Stimulated activated CD4-positive, alpha-beta T cell treated with anti-CD3 and anti-CD28 coated beads, Interleukin-4, amount 100 ng/mL, for 48 hours (primary cell): ENCODE data around the gene EHD3.

Experiments
- DNase-seq, 2 donors: peaks; one replicate each; pipeline ENCODE4 v3.0.0-alpha.2; 2020; ENCODE audit warnings: low read depth in 2 of 2

EHD3 gene

GRCh38 chr2:31212659-31213600 lies 21.0 kb upstream of the EHD3 start:
- no peak for DNase-seq

- no peak for DNase-seq
Measured at GRCh38 chr2:31213601-31214443, 20.1 kb upstream of the EHD3 start.

- no peak for DNase-seq
Measured at GRCh38 chr2:31214444-31214915, 19.5 kb upstream of the EHD3 start.

GRCh38 chr2:31216734-31217133 lies 17.2 kb upstream of the EHD3 start:
- DNase-seq: no peak

DNA sequence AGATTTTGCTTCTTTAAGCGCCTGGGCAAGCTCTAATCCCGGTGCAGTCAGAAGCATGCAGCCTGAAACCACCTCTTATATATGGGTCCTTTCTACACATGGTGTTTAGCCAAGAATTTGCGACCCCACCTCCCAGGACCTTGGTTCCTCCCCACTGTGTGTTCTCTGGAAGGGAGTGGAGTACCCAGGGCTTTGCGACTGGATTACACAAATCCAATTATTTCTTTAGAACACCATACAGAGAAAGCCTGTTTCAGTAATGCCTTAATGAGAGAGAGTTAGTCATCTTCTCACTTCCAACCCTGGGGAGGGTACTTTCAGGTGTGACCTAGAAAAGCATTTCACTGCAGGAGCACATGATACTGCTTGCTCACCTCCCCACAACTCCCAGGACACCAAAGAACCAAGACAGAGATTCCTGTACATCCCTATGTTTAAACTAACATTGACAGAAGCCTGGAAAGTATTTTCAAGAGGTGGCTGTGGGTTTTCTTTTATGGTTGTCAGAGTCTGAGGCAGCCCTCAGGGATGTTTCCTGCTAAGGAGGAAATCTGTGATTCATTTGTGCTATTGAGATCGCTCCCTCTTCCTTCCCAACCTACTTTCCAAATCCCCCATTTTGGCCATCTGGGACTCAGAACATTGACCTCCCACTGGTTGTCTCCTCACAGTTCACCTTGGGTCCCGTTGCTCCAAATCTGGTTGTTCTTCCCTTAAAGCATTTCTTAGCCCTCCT lies 16.3 kb upstream of the EHD3 start, which contains the start of gene CAPN14:
Gene CAPN14 (minus strand): TSS at position 51 of the 736 bp plus-strand sequence. CDS start 12,068 bp downstream, outside the sequence.
- DNase-seq: no peak

DNA sequence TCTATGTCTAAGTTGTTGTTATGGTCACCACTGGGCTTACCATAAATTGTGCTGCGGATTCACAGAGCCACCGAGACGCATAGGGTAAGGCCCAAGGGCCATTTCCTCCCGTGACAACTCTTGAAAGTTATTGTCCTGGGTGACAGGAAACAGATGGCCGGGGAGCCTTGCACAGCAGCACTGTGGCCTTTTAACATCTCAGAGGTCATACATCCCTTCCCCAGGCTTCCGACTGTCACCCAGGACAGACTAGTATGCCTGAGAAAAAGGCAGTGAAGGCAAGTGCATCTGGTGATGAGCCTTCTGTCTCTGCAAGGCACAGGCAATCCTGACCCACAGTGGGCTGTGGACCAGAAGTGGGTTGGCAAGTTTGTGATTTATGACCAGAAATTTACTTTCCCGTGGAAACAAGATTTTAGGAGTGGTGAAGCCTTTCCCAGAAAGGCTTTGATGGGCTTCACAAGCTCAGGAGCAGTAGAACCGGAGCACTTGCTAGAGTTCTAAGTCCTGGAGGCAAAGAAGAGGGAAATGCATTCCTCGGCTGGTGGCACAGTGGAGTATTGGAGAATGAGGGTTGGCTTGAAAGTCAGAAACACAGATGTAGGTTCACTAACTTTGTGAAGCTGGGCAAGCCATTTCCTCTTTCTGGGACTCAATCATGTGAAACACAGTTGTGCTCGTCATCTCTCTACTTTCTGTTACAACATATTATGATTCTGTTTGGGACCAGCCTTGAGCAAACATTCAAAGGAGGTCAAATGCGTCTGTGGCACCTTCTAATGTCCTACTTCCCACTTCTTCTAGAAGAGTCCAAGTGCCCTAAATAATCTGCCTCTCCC lies 14.6 kb upstream of the EHD3 start:
- DNase-seq: no peak

DNA sequence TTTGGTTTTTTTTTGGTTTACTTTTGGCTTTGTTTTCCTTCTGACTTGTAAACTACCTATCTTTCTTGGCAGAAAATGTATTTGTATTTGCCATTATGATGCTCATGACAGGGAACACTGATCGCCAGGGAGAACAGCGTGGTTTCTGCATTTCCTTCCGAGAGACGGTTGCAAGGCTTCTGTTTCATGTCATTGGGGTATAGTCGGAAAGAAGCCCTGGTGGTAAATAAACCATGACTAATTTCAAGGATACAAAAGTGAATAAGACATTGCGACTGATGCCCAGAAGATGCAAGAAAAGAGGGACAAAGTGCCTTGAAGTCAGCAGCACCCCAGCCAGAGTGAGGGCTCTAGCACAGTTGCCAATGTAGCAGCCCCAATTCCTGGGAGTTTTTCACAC lies 12.4 kb upstream of the EHD3 start:
- DNase-seq: no peak

DNA sequence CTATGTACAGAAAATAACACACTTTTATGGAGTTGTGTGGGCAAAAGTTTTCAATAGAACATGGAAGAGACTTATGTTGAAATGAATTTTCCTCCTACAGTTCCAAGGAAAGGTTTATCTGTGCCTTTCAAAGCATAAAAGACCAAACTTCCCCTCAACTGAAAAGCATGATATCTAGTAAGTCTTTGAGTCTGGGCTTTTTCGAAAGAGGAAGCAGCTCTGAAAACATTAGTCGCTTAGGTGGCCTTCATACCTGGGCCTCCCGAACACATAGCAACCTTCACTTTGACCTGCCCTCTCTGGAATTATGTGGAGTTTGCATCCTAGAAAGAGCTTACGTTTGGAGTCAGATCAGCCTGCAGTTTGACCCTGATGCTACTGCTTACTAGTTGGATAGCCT lies 11.9 kb upstream of the EHD3 start:
- DNase-seq: no peak

GRCh38 chr2:31223026-31223425 lies 10.9 kb upstream of the EHD3 start:
- no peak for DNase-seq

GRCh38 chr2:31223749-31224148 lies 10.2 kb upstream of the EHD3 start:
- DNase-seq: no peak

DNA sequence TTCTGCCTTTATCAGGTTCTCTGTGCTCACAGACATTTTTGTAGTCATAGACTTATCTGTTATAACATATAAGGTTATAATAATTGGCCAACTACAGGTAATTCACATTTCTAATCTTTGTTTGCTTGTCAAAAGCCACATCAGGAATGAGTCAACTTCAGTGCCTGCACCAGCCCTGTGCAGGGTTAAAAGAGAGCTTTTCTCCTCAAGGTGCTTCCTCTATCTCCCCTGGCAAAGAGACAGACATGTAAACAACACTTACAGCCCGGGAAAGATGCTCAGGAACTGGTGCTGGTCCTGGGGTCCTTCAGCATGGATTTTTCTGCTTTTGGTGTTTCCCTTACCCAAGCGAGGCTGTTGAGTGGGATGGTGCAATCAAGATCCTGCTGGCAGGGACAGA lies 7.7 kb upstream of the EHD3 start:
- DNase-seq: no peak

GRCh38 chr2:31227110-31227509 lies 6.8 kb upstream of the EHD3 start:
- DNase-seq: no peak

DNA sequence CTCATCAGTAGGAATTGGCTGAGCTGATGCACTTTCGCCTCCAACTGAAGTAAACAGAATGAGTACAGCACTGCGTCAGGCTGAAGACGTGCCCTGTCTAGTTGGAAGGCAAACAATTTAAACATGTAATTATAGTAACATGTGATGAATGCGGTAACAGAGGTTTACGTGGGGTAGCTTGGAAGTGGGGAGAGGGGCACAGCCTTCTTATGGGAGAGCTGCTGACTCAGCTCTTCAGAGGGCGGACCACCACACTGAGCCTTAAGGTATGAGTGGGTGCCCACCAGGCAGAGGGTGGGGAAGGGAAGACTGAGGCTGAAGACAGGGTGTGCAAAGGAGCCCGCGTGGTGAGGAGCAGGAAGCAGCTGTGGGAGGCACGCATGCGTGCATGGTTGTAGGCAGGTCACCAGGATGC lies 6.2 kb upstream of the EHD3 start:
- DNase-seq: no peak

GRCh38 chr2:31228717-31229116 lies 5.2 kb upstream of the EHD3 start:
- no peak for DNase-seq

- DNase-seq: no peak
Measured at GRCh38 chr2:31230751-31231150, 3.2 kb upstream of the EHD3 start.

DNA sequence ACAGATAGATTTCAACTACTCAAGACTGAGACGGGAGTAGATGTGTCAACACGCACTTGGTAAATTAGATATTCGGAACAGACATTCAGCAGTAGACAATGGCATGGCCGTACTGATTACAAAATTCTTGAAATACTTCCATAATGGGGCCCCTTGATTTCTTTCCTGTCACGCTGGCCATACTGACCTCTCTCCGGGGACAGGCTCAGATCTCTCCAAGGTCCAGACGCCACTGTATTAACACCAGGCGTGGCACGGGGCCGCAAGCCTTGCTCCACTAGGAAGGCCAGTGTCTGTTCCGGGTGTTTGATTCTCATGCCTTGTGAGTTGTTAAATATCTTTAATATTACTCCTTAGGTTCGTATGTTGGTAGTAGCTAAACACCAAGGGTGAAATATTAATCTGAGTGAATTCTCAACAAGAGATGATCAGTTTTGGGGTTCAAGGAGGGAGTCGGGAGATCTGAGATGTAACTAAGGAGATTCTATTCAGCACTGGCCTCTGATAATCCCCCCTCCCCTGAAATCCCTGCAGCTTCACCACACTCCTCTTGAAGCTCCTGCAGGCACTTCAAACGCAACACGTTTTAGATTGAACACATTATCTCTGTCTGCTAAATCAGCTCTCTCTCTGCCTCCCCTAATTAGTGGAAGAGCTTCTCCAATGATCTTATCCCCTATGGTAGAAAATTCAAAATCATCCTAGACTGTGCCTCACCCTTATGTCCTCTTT lies 2.2 kb upstream of the EHD3 start:
- no peak for DNase-seq

DNA sequence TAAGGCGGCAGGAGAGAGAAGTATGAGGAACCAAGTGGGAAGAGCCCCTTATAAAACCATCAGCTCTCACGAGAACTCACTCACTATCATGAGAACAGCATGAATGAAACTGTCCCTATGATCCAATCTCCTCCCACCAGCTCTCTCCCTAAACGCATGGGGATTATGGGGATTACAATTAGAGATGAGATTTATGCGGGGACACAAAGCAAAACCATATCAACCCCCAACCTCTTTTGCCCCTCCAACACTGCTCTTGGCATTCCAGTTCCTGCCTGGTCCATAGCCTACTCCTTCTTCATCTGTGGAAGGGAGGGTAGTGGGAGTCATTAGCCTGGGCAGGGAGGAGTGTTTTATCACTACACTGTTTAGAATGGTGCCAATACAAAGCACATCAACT lies 1.4 kb upstream of the EHD3 start:
- DNase-seq: no peak

- no peak for DNase-seq
Measured at GRCh38 chr2:31233231-31233630, 721 bp upstream of the EHD3 start.

DNA sequence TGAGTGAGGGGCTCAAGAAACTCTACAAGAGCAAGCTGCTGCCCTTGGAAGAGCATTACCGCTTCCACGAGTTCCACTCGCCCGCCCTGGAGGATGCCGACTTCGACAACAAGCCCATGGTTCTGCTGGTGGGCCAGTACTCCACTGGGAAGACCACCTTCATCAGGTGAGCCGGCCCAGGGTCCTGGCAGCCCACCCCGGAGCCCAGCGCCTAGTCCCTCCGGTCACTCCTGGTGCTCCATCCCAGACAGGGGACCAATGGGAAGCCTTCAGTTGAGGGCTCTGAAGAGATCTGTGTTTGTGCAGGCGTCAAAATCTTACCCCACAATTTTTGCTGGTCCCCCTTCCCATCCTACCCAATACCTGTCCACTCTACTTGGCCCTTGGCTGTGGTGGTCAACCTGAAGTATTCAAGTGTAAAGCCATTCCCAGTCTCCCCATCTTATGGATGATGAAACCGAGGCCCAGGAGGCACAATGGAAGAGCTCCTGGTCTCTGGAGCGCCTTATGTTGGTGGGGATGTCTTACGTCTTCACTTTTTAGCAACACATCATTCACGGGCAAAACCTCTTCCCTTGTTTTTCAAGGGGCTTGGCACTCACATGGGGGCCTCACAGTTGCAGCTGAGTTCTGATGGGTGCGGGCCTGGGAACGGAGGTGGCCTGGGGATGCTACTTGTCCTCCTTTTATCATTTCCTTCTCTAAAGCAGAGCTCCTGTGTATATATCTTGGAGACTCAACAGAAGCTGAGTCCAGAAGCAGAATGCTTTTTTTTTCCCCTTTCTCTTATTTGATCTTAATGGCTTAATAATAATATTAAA lies 941 bp downstream of the EHD3 start:
- DNase-seq: no peak
